ENCODE measurements around the gene ZNF45. TPM values are rescaled to one million over a fixed set of nuclear protein-coding genes. Genes with fewer than 3 reads are reported as not detected.

ZNF45 gene
- total RNA-seq = 11.8 and 18.3 TPM in 2 replicates

DNA sequence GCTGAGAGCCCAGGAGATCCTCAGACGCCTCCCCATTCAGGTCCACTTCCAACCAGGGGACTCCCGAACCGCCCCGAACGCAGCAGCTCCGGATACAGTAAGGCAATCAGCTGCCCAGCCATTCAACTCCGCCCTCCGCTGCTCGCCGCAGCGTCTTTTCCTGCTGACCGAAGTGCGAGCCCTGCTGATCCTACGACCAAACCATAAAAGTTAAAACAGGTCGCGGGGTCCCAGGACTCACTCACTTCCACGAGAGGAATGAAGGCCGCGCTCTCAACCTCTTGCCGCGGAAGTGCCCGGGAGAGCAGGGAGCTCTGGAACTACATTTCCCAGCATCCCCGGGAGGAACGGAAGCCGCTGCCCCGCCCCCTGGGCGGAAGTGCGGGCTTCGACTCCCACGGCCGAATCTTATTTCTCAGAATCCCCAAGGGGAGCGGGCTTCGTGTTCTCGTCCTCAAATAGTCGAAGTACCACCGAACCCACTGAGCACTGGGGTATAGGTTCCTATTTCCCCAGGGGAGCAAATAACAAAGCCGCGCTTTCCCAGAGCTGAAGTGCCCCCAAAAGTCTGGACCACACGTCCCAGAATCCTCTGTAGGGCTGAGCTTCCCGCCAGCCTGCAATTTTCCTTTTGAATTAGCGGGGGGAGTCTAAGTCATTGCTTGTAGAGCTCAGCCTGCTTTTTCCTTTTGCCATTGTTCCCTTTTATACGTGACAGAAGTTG lies at the start of gene ZNF45:
ZNF45 (minus strand) TSS at position 298 of the 724 bp plus-strand sequence. CDS start 13,097 bp downstream, outside the sequence.

DNA sequence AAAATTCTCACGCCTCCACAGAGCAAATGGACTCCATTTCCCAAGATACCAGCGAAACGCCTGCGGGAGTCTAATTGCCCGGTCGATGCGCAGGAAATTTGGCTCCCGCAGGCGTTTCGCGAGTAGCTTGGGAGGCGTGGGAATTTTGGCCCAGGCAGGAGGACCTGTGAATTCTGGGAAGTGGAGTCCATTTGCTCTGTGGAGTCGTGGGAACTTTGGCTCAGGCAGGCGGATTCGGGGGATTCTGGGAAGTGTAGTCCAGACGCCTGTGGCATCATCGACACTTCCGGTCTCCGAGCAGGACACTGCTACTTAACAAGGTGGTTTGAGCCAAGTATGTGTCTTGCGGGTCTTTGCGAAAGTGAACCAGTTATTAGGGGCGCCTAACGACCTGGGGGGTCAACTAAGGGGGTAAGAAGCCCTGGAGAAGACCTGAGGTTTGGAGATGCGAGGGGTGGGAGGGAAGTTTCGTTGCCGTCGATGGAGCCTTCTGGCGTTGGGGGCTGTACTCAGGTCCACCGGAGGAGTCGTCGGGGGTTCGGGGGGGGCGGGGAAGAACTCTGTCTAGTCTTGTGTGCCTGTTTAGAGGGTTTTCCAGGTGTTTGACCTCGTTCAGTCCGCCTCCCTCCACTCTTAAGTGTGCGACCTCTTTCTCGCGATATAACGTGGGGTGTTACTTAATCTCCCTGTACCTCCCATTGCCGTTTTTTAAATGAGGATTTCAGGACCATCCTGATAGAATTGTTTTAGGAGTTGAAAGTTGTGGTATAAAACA lies 49.0 kb upstream of the ZNF45 start, which contains the start of gene ZNF155:
ZNF155 (plus strand) TSS at position 277 of the 775 bp plus-strand sequence. CDS start 4,356 bp downstream, outside the sequence.

DNA sequence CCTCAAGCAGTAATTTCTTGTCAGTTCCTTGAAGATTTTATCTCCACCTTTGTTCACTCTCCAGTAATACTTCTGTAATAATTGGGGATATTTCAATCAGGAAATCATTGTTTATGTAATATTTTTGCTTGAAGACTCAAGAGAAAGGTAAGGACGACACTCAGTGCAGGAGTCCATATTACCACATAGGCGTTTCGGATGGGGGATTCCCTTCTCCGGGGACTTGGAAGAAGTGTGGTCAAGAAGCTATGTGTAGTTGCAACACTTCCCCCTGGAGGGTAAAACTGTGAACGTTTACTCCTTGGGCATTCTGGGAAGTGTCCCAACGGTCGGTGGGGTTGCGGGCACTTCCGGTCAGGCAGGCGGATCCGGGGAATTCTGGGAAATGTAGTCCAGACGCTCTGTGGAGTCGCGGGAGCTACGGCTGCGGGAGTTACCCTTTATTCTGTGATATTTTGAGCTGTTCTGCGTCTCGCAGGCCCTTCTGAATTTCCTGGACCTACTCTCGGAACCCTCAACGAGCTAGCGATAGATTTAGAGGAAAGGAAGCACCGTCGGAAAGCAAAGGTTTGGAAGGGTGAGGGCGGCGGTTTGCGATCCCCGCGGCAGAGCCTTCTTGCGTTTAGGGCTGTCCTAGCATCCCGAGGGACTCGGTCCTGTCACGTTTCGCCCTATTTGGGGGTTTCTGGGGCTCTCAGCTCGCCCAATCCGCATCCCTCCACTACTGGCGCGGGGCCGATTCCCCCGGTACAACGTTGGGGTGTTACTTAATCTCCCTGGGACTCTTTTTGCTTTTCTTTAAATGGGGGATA lies 16.0 kb upstream of the ZNF45 start, which contains the start of gene ZNF221:
ZNF221 (plus strand) TSS at position 395 of the 812 bp plus-strand sequence. CDS start 11,499 bp downstream, outside the sequence.

DNA sequence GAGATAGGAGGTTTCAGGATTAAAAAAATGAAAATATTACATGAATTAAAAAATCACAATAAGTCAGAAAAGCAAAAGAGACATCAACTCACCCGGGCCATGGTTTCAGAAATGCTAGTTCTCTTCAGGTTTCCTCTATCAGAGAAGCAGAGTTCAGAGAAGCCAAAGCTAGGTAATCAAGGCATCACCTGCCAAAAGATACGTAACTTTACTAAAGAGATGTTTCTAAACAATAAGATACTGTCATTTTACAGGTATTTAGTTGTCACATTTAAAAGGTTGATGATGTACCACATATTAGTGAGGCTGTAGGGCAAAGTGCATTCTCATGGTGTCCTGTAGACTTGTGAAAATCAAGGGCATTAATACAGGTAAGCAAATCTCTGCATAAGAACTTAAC lies 51.2 kb downstream of the ZNF45 start, which contains the start of gene ZNF404:
ZNF404 (minus strand) TSS at position 101 of the 400 bp plus-strand sequence.

Small RNA genes within 50 kb of the gene (small RNA-seq; reads per million reads assigned to genes)
- gene AC006213.5 = not detected

Other genes with a start within 250 kb of the ZNF45 start
- not detected in 2 replicates for gene IRGC, start 219.2 kb downstream of the ZNF45 start, total RNA-seq
- 17.0 and 18.7 TPM in 2 replicates for gene SMG9, start 180.3 kb downstream of the ZNF45 start, total RNA-seq
- 0.48 TPM in 1 of 2 replicates, not detected in the other for gene KCNN4, start 154.3 kb downstream of the ZNF45 start, total RNA-seq
- gene LYPD5, start 132.8 kb downstream of the ZNF45 start, total RNA-seq = under 0.01 and 0.10 TPM in 2 replicates
- 5.6 and 8.2 TPM in 2 replicates for gene ZNF283, start 108.0 kb downstream of the ZNF45 start, total RNA-seq
- 0.10 and 0.98 TPM in 2 replicates for gene ZNF404, start 51.3 kb downstream of the ZNF45 start, total RNA-seq
- gene ZNF221, start 15.9 kb upstream of the ZNF45 start, total RNA-seq = 5.9 and 6.0 TPM in 2 replicates
- 6.9 and 8.1 TPM in 2 replicates for gene ZNF155, start 48.9 kb upstream of the ZNF45 start, total RNA-seq
- 3.0 and 5.2 TPM in 2 replicates for gene ZNF230, start 67.7 kb upstream of the ZNF45 start, total RNA-seq
- gene ZNF222, start 90.1 kb upstream of the ZNF45 start, total RNA-seq = 4.3 and 5.9 TPM in 2 replicates
- 5.2 and 5.8 TPM in 2 replicates for gene ZNF223, start 116.8 kb upstream of the ZNF45 start, total RNA-seq
- 3.3 and 3.4 TPM in 2 replicates for gene ZNF284, start 136.9 kb upstream of the ZNF45 start, total RNA-seq
- 18.9 and 29.3 TPM in 2 replicates for gene ZNF224, start 159.1 kb upstream of the ZNF45 start, total RNA-seq
- 4.2 and 5.9 TPM in 2 replicates for gene ZNF225, start 178.1 kb upstream of the ZNF45 start, total RNA-seq
- 9.7 and 10.5 TPM in 2 replicates for gene ZNF234, start 206.3 kb upstream of the ZNF45 start, total RNA-seq
- gene ZNF226, start 229.8 kb upstream of the ZNF45 start, total RNA-seq = 10.8 and 15.0 TPM in 2 replicates

Data from vein endothelial cell (primary cell).